Parathyroid adenoma (tissue), 2 donors: ENCODE measurements around the gene RHOJ.

Source experiments
- H2AFZ ChIP-seq: fragments of 300-600 bp; sonication (generic); one replicate; pipeline ENCODE4 v1.7.0; 2017; ENCODE audit warnings: antibody characterized with exemption, mild to moderate bottlenecking
- H3K27ac ChIP-seq: fragments of 300-600 bp; sonication (generic); one replicate; pipeline ENCODE4 v1.7.0; 2017
- H3K27me3 ChIP-seq: fragments of 300-600 bp; sonication (generic); one replicate; pipeline ENCODE4 v1.7.0; 2017; ENCODE audit warnings: low read length; ENCODE audit not compliant: control insufficient read depth, insufficient read depth
- H3K36me3 ChIP-seq: fragments of 300-600 bp; sonication (generic); one replicate; pipeline ENCODE4 v1.7.0; 2017; ENCODE audit warnings: low read length; ENCODE audit not compliant: control insufficient read depth, insufficient read depth
- H3K4me1 ChIP-seq: fragments of 300-600 bp; sonication (generic); one replicate; pipeline ENCODE4 v1.7.0; 2017; ENCODE audit warnings: control low read depth
- H3K4me2 ChIP-seq: fragments of 300-600 bp; sonication (generic); one replicate; pipeline ENCODE4 v1.7.0; 2017; ENCODE audit warnings: low read length
- H3K4me3 ChIP-seq: fragments of 300-600 bp; sonication (generic); one replicate; pipeline ENCODE4 v1.7.0; 2017; ENCODE audit warnings: low read depth, low read length
- H3K79me2 ChIP-seq: fragments of 300-600 bp; sonication (generic); one replicate; pipeline ENCODE4 v1.7.0; 2017; ENCODE audit warnings: control low read depth
- H3K9ac ChIP-seq: fragments of 300-600 bp; sonication (generic); one replicate; pipeline ENCODE4 v1.7.0; 2017; ENCODE audit warnings: mild to moderate bottlenecking
- H3K9me3 ChIP-seq: fragments of 300-600 bp; sonication (generic); one replicate; pipeline ENCODE4 v1.7.0; 2017; ENCODE audit warnings: low read length; ENCODE audit not compliant: control insufficient read depth
- CTCF ChIP-seq: fragments of 300-600 bp; sonication (generic); IDR thresholded peaks from one replicate; pipeline ENCODE4 v1.7.0; 2017; ENCODE audit warnings: antibody characterized with exemption, mild to moderate bottlenecking
- donor health status: primary hyperparathyroidism.

RHOJ gene

DNA sequence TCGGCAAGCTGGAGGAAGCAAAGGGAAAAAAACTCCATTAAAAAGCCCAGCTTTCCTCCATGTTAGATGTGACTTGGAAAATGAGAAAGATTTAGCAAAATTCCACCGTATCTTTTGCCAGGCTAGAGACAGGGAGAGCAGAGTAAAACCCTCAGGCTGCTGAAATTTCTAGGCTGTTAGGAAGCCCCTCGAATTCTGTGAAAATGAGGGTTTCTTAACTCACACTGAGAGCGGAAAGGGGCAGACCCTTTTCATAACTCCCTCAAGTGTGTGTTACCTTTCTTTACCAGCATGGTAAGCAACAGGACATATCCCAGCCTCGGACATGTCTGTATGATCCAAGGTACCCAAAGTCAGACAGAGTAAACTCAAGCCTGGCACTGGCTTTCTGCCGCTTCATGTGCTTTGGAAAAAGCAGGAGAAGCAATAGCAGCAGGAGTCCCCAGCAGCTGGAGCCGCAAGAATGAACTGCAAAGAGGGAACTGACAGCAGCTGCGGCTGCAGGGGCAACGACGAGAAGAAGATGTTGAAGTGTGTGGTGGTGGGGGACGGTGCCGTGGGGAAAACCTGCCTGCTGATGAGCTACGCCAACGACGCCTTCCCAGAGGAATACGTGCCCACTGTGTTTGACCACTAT, at the start of gene RHOJ:
Gene RHOJ, plus strand, starts transcription at position 37 of the 637 bp plus-strand sequence. Its CDS starts 427 bp downstream, at position 464.
- peak within 1 kb of the TSS; percentile 47 for H3K4me3 ChIP-seq
- no peaks in the 10 kb centered on the region for H3K36me3 ChIP-seq
- H3K4me1 ChIP-seq = no peaks in the 10 kb centered on the region
- H3K27ac ChIP-seq = peak within 1 kb of the TSS; percentile 69
- H3K27me3 ChIP-seq = peaks cover 3% of the 10 kb centered on the region
- no peak within 1 kb of the TSS for H3K9ac ChIP-seq
- H3K4me2 ChIP-seq = peak within 1 kb of the TSS; percentile 51
- H3K9me3 ChIP-seq = no peaks in the 10 kb centered on the region
- H2AFZ ChIP-seq = peak within 1 kb of the TSS; percentile 16
- H3K79me2 ChIP-seq = no peaks in the 10 kb centered on the region
- no peak for TF ChIP-seq CTCF

DNA sequence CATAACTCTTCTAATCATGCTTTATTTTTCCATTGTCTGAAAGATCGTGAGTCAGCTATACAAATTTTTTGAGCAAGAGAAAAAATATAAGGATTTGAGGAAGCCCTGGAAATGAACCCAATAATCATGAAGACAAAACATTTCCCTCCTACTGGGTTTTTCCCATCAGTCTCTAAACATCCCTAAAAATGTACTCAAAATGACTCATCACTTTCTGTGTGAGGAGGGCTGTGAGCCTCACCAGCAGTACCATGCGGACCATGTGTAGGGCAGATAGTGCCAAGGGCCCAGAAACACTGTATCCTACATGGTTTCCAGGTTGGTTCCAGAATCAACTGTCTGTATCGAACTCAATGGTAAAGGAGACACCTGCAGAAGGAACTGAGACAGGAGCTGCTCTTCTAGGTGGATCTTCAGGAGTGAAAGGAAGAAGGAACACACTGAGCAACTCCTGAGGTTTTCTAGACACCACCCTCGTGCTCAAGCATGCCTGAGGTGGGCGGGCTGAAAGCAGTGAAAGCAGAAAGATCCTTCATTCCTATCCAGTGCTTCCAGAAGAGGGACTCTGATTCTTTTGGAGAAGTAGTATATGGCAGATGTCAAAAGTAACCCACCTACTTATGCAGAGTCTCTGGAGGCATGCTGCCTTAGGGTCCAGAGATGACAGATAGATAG, 48.6 kb upstream of the RHOJ start:
- no peak overlapping the region for H2AFZ ChIP-seq

DNA sequence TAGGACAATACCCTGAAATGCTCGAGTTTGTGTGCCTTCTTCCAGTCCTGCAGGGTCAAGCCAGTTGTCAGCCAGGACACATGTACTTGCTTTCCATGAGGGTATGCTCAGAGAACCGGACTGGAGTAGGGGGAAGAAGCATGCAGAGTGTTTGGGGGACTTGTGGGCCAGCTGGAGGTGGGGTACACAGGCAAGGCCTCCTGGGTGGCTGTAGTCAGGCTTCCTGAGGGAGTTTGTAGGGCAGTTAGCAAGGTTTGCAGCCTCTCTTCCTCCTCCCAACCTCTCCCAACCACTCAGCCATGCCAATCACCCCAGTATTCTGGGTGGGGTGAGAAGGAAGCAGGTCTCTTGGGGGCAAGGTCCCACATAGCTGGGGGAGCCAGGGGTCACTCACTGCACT, 47.0 kb upstream of the RHOJ start:
- Histone ChIP-seq H3K27ac (no peak overlapping the region), H3K79me2 (no peaks in the 10 kb centered on the region), H3K4me1 (no peaks in the 10 kb centered on the region), H2AFZ (no peak overlapping the region), H3K36me3 (no peaks in the 10 kb centered on the region), H3K9me3 (no peaks in the 10 kb centered on the region), H3K4me2 (no peak overlapping the region), H3K4me3 (no peak overlapping the region), H3K9ac (no peak overlapping the region), H3K27me3 (no peaks in the 10 kb centered on the region)
- TF ChIP-seq CTCF = no peak

More for the DNA sequence above, 48.6 kb upstream of the RHOJ start:
- H3K36me3 ChIP-seq = no peaks in the 10 kb centered on the region
- H3K9me3 ChIP-seq = no peaks in the 10 kb centered on the region
- H3K9ac ChIP-seq = no peak overlapping the region
- no peak overlapping the region for H3K4me2 ChIP-seq
- H3K4me1 ChIP-seq = no peaks in the 10 kb centered on the region
- H3K79me2 ChIP-seq = no peaks in the 10 kb centered on the region
- H3K4me3 ChIP-seq = no peak overlapping the region
- H3K27me3 ChIP-seq = no peaks in the 10 kb centered on the region
- no peak overlapping the region for H3K27ac ChIP-seq
- TF ChIP-seq CTCF = no peak

DNA sequence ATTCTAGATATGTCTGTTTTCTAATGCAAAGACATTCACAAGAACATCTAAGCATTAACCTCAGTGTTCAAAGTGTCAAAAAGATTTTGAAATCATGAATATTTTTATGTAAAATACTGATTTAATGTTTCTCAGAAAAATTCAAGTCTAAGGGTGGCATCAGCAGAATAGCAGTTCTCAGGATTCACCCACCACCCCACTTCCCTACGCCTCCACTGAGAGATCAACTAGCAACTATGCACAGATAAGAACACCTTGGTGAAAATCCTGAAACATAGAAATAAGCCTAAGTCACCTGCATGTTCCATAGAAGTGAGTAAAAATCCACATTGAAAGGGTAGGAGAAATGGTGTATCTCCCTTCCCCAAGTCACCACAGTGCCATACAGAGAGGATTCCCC, 40.9 kb upstream of the RHOJ start:
- Histone ChIP-seq H3K36me3 (no peaks in the 10 kb centered on the region), H3K4me3 (no peak overlapping the region), H3K4me2 (no peak overlapping the region), H3K9me3 (peaks cover under 1% of the 10 kb centered on the region), H3K27ac (no peak overlapping the region), H2AFZ (no peak overlapping the region), H3K9ac (no peak overlapping the region), H3K4me1 (no peaks in the 10 kb centered on the region), H3K79me2 (no peaks in the 10 kb centered on the region), H3K27me3 (no peaks in the 10 kb centered on the region)
- TF ChIP-seq CTCF = no peak
